Left ventricle myocardium superior (tissue), 1 donor: ENCODE data around the gene ABLIM1. TPM values are rescaled to one million over a fixed set of nuclear protein-coding genes. Genes with fewer than 3 reads are reported as not detected.

Source experiments
- ATAC-seq: fragments of 200-7000 bp; cut with Tn5 transposase; one replicate; pipeline ENCODE4 v1.9.1; 2020; ENCODE audit warnings: mild to moderate bottlenecking, moderate library complexity
- DNase-seq: peaks from one replicate; pipeline ENCODE4 v3.0.0-alpha.2; 2020
- intact Hi-C: fragments of 100-400 bp; cut with micrococcal nuclease; formaldehyde crosslinking; loops from one replicate; pipeline ENCODE4 v1.11.0; 2022
- total RNA-seq: library from RNA; stranded (reverse); fragmentation: NEBNext Ultra II Directional; extraction: Animal tissue kit (Norgen Biotek cat#: 25700); gene quantifications from one replicate; pipeline ENCODE4 v1.2.1, GENCODE V29; 2021
- donor health status: DM: no; HTN: yes; CAD: no; lungs with severe emphysema.

The ABLIM1 gene
- total RNA-seq, 1 donor from 2014 or later, result 808 TPM

GRCh38 chr10:114470956-114471905 is 186.8 kb downstream of the ABLIM1 start:
- ATAC-seq (peak; percentile 70), DNase-seq (peak; percentile 68)
- intact Hi-C loops, result loop anchor here (10.0 kb wide), 2 partner anchors 54 to 314 kb away; no protein-coding TSS in a partner anchor

- ATAC-seq (no peak), DNase-seq (no peak)
- intact Hi-C loops, result loop anchor here (10.0 kb wide), 2 partner anchors 54 to 314 kb away; no protein-coding TSS in a partner anchor
Observed at GRCh38 chr10:114470361-114470760, 187.7 kb downstream of the ABLIM1 start.

GRCh38 chr10:114458955-114459354 is 199.1 kb downstream of the ABLIM1 start:
- DNase-seq (peak; percentile 56), ATAC-seq (peak; percentile 34)
- intact Hi-C loops, result no loop called here

- intact Hi-C loops, result no loop called here
- ATAC-seq (no peak), DNase-seq (no peak)
Observed at GRCh38 chr10:114458216-114458920, 199.7 kb downstream of the ABLIM1 start.

GRCh38 chr10:114453576-114453975 is 204.5 kb downstream of the ABLIM1 start:
- ATAC-seq (no peak), DNase-seq (no peak)
- intact Hi-C loops, result no loop called here

GRCh38 chr10:114448897-114449296 is 209.2 kb downstream of the ABLIM1 start:
- DNase-seq (no peak), ATAC-seq (no peak)
- intact Hi-C loops, result no loop called here

- ATAC-seq (no peak), DNase-seq (no peak)
- intact Hi-C loops, result no loop called here
Observed at GRCh38 chr10:114445332-114445731, 212.7 kb downstream of the ABLIM1 start.

- DNase-seq (no peak), ATAC-seq (peak; percentile 17)
- intact Hi-C loops, result no loop called here
Observed at GRCh38 chr10:114444819-114445218, 213.3 kb downstream of the ABLIM1 start.

GRCh38 chr10:114442091-114442630 is 215.9 kb downstream of the ABLIM1 start:
- ATAC-seq, result no peak
- intact Hi-C loops, result no loop called here
- DNase-seq, result no peak

GRCh38 chr10:114441107-114441506 is 217.0 kb downstream of the ABLIM1 start:
- intact Hi-C loops, result no loop called here
- DNase-seq, result no peak
- no peak for ATAC-seq

GRCh38 chr10:114437473-114438292 is 220.4 kb downstream of the ABLIM1 start:
- intact Hi-C loops, result loop anchor here (10.0 kb wide), 1 partner anchor 133 kb away; no protein-coding TSS in a partner anchor
- no peak for ATAC-seq
- DNase-seq, result no peak

- intact Hi-C loops, result loop anchor here (10.0 kb wide), 1 partner anchor 132 kb away; no protein-coding TSS in a partner anchor
- ATAC-seq (no peak), DNase-seq (no peak)
Observed at GRCh38 chr10:114436941-114437340, 221.1 kb downstream of the ABLIM1 start.

- ATAC-seq (no peak), DNase-seq (no peak)
- intact Hi-C loops, result loop anchor here (10.0 kb wide), 1 partner anchor 128 kb away; no protein-coding TSS in a partner anchor
Observed at GRCh38 chr10:114432566-114433093, 225.4 kb downstream of the ABLIM1 start.

- ATAC-seq (no peak), DNase-seq (no peak)
- intact Hi-C loops, result loop anchor here (10.0 kb wide), 1 partner anchor 127 kb away; no protein-coding TSS in a partner anchor
Observed at GRCh38 chr10:114431414-114432135, 226.5 kb downstream of the ABLIM1 start.

- intact Hi-C loops, result loop anchor here (10.0 kb wide), 1 partner anchor 126 kb away; no protein-coding TSS in a partner anchor
- peak; percentile 6 for ATAC-seq
- DNase-seq, result no peak
Observed at GRCh38 chr10:114430688-114431413, 227.2 kb downstream of the ABLIM1 start.

GRCh38 chr10:114429581-114430335 is 228.3 kb downstream of the ABLIM1 start:
- ATAC-seq (peak; percentile 6), DNase-seq (no peak)
- intact Hi-C loops, result loop anchor here (10.0 kb wide), 1 partner anchor 125 kb away; no protein-coding TSS in a partner anchor
